Mesendoderm (in vitro differentiated cells): ENCODE data around the gene ARSG.

Source experiments
- DNase-seq: peaks from one replicate; pipeline ENCODE4 v3.0.0; 2013
- H2AK5ac ChIP-seq: 2 replicates; pipeline ENCODE4 v1.6.1; 2013; ENCODE audit warnings: low read length, inconsistent platforms
- H2BK120ac ChIP-seq: 2 replicates; pipeline ENCODE4 v1.6.1; 2013; ENCODE audit warnings: low read depth, mild to moderate bottlenecking, low read length, moderate library complexity, mixed read lengths
- H2BK15ac ChIP-seq: replicated peaks from 2 replicates; pipeline ENCODE4 v1.6.1; 2013; ENCODE audit warnings: low read depth, mild to moderate bottlenecking, moderate library complexity
- H2BK5ac ChIP-seq: 2 replicates; pipeline ENCODE4 v1.6.1; 2013; ENCODE audit warnings: low read length, inconsistent platforms
- H3K18ac ChIP-seq: 2 replicates; pipeline ENCODE4 v1.6.1; 2013; ENCODE audit warnings: mild to moderate bottlenecking, low read length, mixed read lengths
- H3K23ac ChIP-seq: one replicate; pipeline ENCODE4 v1.6.1; 2013; ENCODE audit warnings: low read length
- H3K27ac ChIP-seq: 2 replicates; pipeline ENCODE4 v1.5.1; 2013; ENCODE audit warnings: low read depth, mild to moderate bottlenecking, inconsistent platforms, low read length, moderate library complexity
- H3K27me3 ChIP-seq: 2 replicates; pipeline ENCODE4 v1.6.1; 2013; ENCODE audit warnings: low read length, control low read depth, mild to moderate bottlenecking, inconsistent platforms; ENCODE audit not compliant: insufficient read depth, poor library complexity
- H3K36me3 ChIP-seq: 2 replicates; pipeline ENCODE4 v1.6.1; 2013; ENCODE audit warnings: low read length, inconsistent platforms; ENCODE audit not compliant: control insufficient read depth, insufficient read depth
- H3K4ac ChIP-seq: one replicate; pipeline ENCODE4 v1.6.1; 2013; ENCODE audit warnings: low read depth, mild to moderate bottlenecking, low read length, moderate library complexity
- H3K4me1 ChIP-seq: 2 replicates; pipeline ENCODE4 v1.6.1; 2013; ENCODE audit warnings: low read depth, low read length, inconsistent platforms; ENCODE audit not compliant: control insufficient read depth
- H3K4me2 ChIP-seq: 2 replicates; pipeline ENCODE4 v1.6.1; 2013; ENCODE audit warnings: low read length
- H3K4me3 ChIP-seq: 2 replicates; pipeline ENCODE4 v1.5.1; 2013; ENCODE audit warnings: mild to moderate bottlenecking, low read length
- H3K56ac ChIP-seq: one replicate; pipeline ENCODE4 v1.6.1; 2013; ENCODE audit warnings: low read length
- H3K79me1 ChIP-seq: 2 replicates; pipeline ENCODE4 v1.6.1; 2013; ENCODE audit warnings: low read length, inconsistent platforms
- H3K79me2 ChIP-seq: 2 replicates; pipeline ENCODE4 v1.6.1; 2013; ENCODE audit warnings: mild to moderate bottlenecking, low read length; ENCODE audit not compliant: control insufficient read depth, insufficient read depth
- H3K9ac ChIP-seq: 2 replicates; pipeline ENCODE4 v1.6.1; 2013; ENCODE audit warnings: low read length, inconsistent platforms
- H4K5ac ChIP-seq: one replicate; pipeline ENCODE4 v1.6.1; 2013; ENCODE audit warnings: low read length
- H4K8ac ChIP-seq: one replicate; pipeline ENCODE4 v1.6.1; 2013; ENCODE audit warnings: low read depth, mild to moderate bottlenecking, control low read depth, low read length, moderate library complexity
- WGBS: extraction: QIAGEN DNeasy Blood & Tissue Kit; methylation state at CpG from one replicate; pipeline ENCODE4 v1.1.7; 2013; ENCODE audit warnings: low lambda C conversion rate, missing lambda C conversion rate; ENCODE audit not compliant: insufficient coverage; ENCODE audit errors: extremely low coverage; 5-methylcytosine and 5-hydroxymethylcytosine counted together

The ARSG gene

DNA sequence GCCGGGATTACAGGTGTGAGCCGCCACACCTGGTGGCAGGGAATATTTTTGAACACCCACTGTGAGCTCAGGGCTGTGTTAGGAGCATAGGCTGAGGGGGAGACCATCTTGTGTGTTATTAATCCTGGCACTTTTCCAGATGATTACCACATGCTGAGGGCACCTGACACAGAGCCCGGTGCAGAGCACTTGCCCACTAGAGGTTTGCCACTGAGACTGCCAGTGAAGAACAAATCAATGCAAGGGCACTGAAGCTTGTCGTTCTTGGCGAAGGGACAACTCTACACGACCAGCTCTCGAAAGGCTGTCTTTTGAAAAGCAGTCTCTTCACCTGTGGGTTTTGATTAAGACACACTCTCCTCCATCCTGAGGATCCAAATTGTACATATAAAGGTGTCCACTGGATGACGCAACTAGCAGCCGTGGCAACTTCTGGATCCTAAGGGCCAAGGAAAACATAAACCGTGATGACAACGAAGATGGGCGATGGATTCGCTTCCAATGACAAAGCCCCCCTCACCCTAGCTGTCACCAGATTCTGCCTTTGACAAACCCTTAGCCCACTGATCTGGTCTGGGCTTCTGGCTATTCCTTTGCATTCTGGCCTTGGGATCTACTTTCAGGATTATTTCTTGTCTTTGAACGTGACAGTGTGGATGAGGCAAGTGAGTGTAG is 137.3 kb downstream of the ARSG start:
- H3K4me2 ChIP-seq, result no peak overlapping the region
- H3K79me1 ChIP-seq, result no peaks in the 10 kb centered on the region
- no peak for DNase-seq
- H3K4ac ChIP-seq, result no peak overlapping the region
- no peak overlapping the region for H2BK5ac ChIP-seq
- no peak overlapping the region for H3K9ac ChIP-seq
- no peak overlapping the region for H2AK5ac ChIP-seq
- no peak overlapping the region for H4K8ac ChIP-seq
- H2BK120ac ChIP-seq, result no peak overlapping the region
- H3K27ac ChIP-seq, result no peak overlapping the region
- no peaks in the 10 kb centered on the region for H3K79me2 ChIP-seq
- H3K4me3 ChIP-seq, result no peak overlapping the region
- no CpG with 5 or more reads among the region's 14 CpGs for WGBS
- no peaks in the 10 kb centered on the region for H3K36me3 ChIP-seq
- H2BK15ac ChIP-seq, result no peak overlapping the region
- no peaks in the 10 kb centered on the region for H3K27me3 ChIP-seq
- H3K4me1 ChIP-seq, result no peaks in the 10 kb centered on the region
- H3K18ac ChIP-seq, result no peak overlapping the region
- H3K23ac ChIP-seq, result no peak overlapping the region
- H4K5ac ChIP-seq, result no peak overlapping the region
- H3K56ac ChIP-seq, result no peak overlapping the region

DNA sequence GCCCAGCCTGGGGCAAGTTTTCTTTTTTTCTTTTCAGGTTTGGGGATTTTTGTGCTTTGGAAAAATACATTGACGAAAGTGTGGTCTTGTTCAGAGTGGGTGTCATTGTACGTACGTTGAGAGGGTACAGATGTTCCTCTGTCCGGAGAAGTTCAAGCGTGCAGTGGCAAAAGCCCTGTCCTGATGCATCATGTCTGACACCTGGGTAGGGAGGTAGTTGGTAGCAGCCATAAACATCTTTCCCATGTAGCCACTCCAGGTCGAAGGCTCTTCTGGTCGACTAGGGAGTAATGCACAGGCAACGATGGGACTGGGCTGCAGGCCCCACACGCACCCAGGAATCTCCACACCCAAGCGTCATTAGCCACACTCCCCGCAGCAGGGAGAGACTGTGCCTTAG is 138.6 kb downstream of the ARSG start:
- no peaks in the 10 kb centered on the region for H3K36me3 ChIP-seq

DNA sequence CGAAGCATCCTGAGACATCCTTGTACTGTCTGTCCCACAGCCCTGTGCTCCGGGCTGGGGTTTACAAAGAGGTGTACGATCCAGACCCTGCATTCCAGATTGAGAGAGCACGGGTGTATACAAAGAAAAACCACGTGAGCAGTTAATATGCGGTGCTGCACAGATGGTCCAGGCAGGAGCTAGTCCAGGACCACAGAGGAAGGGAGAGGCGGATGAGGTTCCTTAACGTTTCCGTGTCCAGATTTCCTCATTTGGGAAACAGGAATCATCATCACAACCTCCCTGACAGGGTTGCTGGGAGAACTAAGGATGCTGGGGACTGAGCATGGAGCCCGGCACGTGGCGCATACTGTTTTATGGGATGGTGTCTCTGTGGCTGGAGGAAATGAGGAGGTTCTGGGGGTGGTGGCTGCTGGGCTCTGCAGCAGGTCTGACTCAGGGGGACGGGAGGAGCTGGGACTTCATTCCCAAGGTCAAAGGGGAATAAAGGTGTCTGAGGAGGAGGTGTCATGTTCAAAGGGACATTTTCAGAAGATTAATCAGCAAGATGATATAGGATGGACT is 139.8 kb downstream of the ARSG start:
- no CpG with 5 or more reads among the region's 13 CpGs for WGBS
- Histone ChIP-seq H4K8ac (no peak overlapping the region), H3K36me3 (no peaks in the 10 kb centered on the region)

More for the DNA sequence above, 138.6 kb downstream of the ARSG start:
- H3K27me3 ChIP-seq, result no peaks in the 10 kb centered on the region
- H2AK5ac ChIP-seq, result no peak overlapping the region
- no peak overlapping the region for H3K4ac ChIP-seq
- no peak overlapping the region for H3K4me3 ChIP-seq
- no peak for DNase-seq
- no peak overlapping the region for H3K23ac ChIP-seq
- H2BK120ac ChIP-seq, result no peak overlapping the region
- H2BK15ac ChIP-seq, result no peak overlapping the region
- no CpG with 5 or more reads among the region's 11 CpGs for WGBS
- H3K79me1 ChIP-seq, result no peaks in the 10 kb centered on the region
- no peaks in the 10 kb centered on the region for H3K79me2 ChIP-seq
- H3K4me1 ChIP-seq, result no peaks in the 10 kb centered on the region
- no peak overlapping the region for H3K18ac ChIP-seq
- H2BK5ac ChIP-seq, result no peak overlapping the region
- H3K9ac ChIP-seq, result no peak overlapping the region
- H3K56ac ChIP-seq, result no peak overlapping the region
- no peak overlapping the region for H3K4me2 ChIP-seq
- no peak overlapping the region for H4K8ac ChIP-seq
- no peak overlapping the region for H4K5ac ChIP-seq
- no peak overlapping the region for H3K27ac ChIP-seq

DNA sequence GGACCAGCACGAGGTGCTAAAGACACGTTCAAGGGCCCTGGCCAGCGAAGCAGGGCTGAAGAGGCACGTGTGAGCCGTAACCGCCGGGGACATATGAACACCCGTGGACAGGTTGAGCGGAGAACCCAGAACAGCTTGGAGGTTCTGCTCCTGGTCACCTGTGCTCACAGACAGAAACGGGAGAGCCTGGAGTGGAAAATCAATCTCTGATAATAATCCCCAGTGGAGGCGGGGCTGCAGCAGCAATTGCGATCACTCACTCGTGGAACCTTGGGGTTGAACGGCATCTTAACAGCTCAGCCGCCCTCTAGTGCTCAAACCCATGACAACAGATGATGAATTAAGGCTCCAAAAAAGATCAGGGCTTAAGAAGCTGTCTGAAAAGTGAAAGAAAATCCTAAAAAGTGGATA is 140.4 kb downstream of the ARSG start:
- WGBS, result no CpG with 5 or more reads among the region's 15 CpGs
- Histone ChIP-seq H3K4me1 (no peaks in the 10 kb centered on the region), H3K79me2 (no peaks in the 10 kb centered on the region), H3K36me3 (no peaks in the 10 kb centered on the region), H2BK120ac (no peak overlapping the region), H2AK5ac (no peak overlapping the region), H2BK15ac (no peak overlapping the region), H3K4me3 (no peak overlapping the region), H3K56ac (no peak overlapping the region), H4K5ac (no peak overlapping the region), H2BK5ac (no peak overlapping the region), H3K27ac (no peak overlapping the region), H3K4me2 (no peak overlapping the region), H3K4ac (no peak overlapping the region), H3K27me3 (no peaks in the 10 kb centered on the region), H3K23ac (no peak overlapping the region), H3K79me1 (no peaks in the 10 kb centered on the region), H3K9ac (no peak overlapping the region), H3K18ac (no peak overlapping the region), H4K8ac (no peak overlapping the region)
- DNase-seq, result peak; percentile 59

More for the DNA sequence above, 139.8 kb downstream of the ARSG start:
- Histone ChIP-seq H2BK120ac (no peak overlapping the region), H2AK5ac (no peak overlapping the region), H4K5ac (no peak overlapping the region), H3K4me1 (no peaks in the 10 kb centered on the region), H2BK5ac (no peak overlapping the region), H3K79me1 (no peaks in the 10 kb centered on the region), H3K27me3 (no peaks in the 10 kb centered on the region), H3K4me3 (no peak overlapping the region), H3K56ac (no peak overlapping the region), H3K4me2 (no peak overlapping the region), H3K18ac (no peak overlapping the region), H3K9ac (no peak overlapping the region), H3K79me2 (no peaks in the 10 kb centered on the region), H3K4ac (no peak overlapping the region), H2BK15ac (no peak overlapping the region), H3K27ac (no peak overlapping the region), H3K23ac (no peak overlapping the region)
- no peak for DNase-seq

DNA sequence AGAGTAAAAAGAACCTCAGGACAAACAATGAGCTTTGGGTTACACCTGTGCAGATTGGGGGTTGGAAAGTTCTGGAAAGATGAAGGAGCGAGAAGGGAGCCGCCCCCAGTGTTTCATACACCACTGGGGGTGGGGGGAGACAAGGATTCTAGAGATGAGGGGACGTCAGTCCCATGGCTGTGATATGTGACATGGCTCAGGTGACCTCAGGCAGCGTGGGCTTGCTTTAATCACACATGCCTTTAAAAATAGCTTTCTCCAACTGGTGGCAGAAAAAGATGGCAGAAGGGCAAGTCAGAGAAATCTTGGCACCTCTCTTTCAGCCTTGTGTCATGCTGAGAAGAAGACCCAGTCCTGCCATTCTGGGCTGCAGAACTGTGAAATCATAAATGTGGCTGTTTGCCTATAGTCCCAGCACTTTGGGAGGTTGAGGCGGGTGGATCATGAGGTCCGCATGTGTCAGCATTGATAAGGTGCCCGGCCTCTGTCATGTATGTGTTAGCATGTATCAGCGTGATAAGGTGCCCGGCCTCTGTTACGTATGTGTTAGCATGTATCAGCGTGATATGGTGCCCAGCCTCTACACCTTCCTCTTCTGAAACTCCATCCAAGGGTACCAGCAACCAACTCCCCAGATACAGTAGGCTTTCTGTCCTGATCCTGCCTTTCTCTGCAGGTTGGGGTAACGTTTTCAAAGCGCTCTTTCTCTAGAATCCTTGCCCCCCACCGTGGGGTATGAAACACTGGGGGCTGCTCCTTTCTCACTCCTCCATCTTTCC is 141.0 kb downstream of the ARSG start:
- Histone ChIP-seq H2BK15ac (no peak overlapping the region), H2BK5ac (no peak overlapping the region), H3K79me1 (no peaks in the 10 kb centered on the region), H2AK5ac (no peak overlapping the region), H3K4me2 (no peak overlapping the region), H3K27me3 (no peaks in the 10 kb centered on the region), H3K23ac (no peak overlapping the region), H3K4me3 (no peak overlapping the region), H2BK120ac (no peak overlapping the region), H3K79me2 (no peaks in the 10 kb centered on the region), H4K8ac (no peak overlapping the region), H3K18ac (no peak overlapping the region), H3K27ac (no peak overlapping the region), H3K56ac (no peak overlapping the region), H3K4ac (no peak overlapping the region), H3K36me3 (no peaks in the 10 kb centered on the region), H3K9ac (no peak overlapping the region), H4K5ac (no peak overlapping the region), H3K4me1 (no peaks in the 10 kb centered on the region)
- no peak for DNase-seq
- WGBS, result no CpG with 5 or more reads among the region's 14 CpGs
